CD8-positive, alpha-beta memory T cell (primary cell): ENCODE measurements around the gene TNPO3. TPM values are rescaled to one million over a fixed set of nuclear protein-coding genes. Genes with fewer than 3 reads are reported as not detected.

ENCODE experiments used
- CTCF ChIA-PET: fragments of 350-600 bp; sonication (Branson Sonifier 250); formaldehyde crosslinking; loops from one replicate; lab custom pipeline; 2021; ENCODE audit warnings: antibody characterized with exemption; lab: Charles Lee
- POLR2A ChIA-PET: fragments of 350-600 bp; sonication (Branson Sonifier 250); formaldehyde crosslinking; loops from one replicate; lab custom pipeline; 2021; ENCODE audit warnings: antibody characterized with exemption; lab: Charles Lee
- DNase-seq, 5 donors: peaks; one replicate each; pipeline versions ENCODE4 v3.0.0 to v3.0.0-alpha.2; 2020 to 2022; ENCODE audit warnings: mixed read lengths in 1 of 5
- H3K27ac ChIP-seq: one replicate; pipeline ENCODE4 v1.7.0; 2013; ENCODE audit warnings: low read depth, mild to moderate bottlenecking, low read length, moderate library complexity
- H3K27me3 ChIP-seq: 2 replicates; pipeline ENCODE4 v1.7.0; 2013; ENCODE audit warnings: low read length, mild to moderate bottlenecking; ENCODE audit not compliant: insufficient read depth, poor library complexity, severe bottlenecking
- H3K36me3 ChIP-seq: 2 replicates; pipeline ENCODE4 v1.7.0; 2013; ENCODE audit warnings: mild to moderate bottlenecking, low read length, moderate library complexity; ENCODE audit not compliant: insufficient read depth
- H3K4me1 ChIP-seq: 2 replicates; pipeline ENCODE4 v1.7.0; 2013; ENCODE audit warnings: mild to moderate bottlenecking, low read length, moderate library complexity; ENCODE audit not compliant: insufficient read depth
- H3K4me3 ChIP-seq: 2 replicates; pipeline ENCODE4 v1.7.0; 2013; ENCODE audit warnings: mild to moderate bottlenecking, low read length
- H3K9me3 ChIP-seq: 2 replicates; pipeline ENCODE4 v1.7.0; 2013; ENCODE audit warnings: mild to moderate bottlenecking, low read length
- H3K27ac Mint-ChIP-seq, 8 donors: one replicate each; pipeline ENCODE4 v1.8.0; 2020 to 2021; ENCODE audit warnings: mixed read lengths in 8 of 8, mild to moderate bottlenecking in 6 of 8, inconsistent platforms in 3 of 8, moderate library complexity in 3 of 8
- H3K27me3 Mint-ChIP-seq, 2 donors: one replicate each; pipeline ENCODE4 v1.8.0; 2020 to 2021; ENCODE audit warnings: mixed read lengths in 2 of 2, mild to moderate bottlenecking in 1 of 2, moderate library complexity in 1 of 2
- H3K36me3 Mint-ChIP-seq, 3 donors: one replicate each; pipeline ENCODE4 v1.8.0; 2020 to 2021; ENCODE audit warnings: mixed read lengths in 3 of 3, inconsistent platforms in 1 of 3, mild to moderate bottlenecking in 1 of 3
- H3K4me1 Mint-ChIP-seq, 3 donors: one replicate each; pipeline ENCODE4 v1.8.0; 2020 to 2021; ENCODE audit warnings: mixed read lengths in 3 of 3, inconsistent platforms in 1 of 3, mild to moderate bottlenecking in 1 of 3
- H3K4me3 Mint-ChIP-seq, 7 donors: one replicate each; pipeline ENCODE4 v1.8.0; 2020 to 2021; ENCODE audit warnings: mixed read lengths in 7 of 7, mild to moderate bottlenecking in 6 of 7, moderate library complexity in 4 of 7, inconsistent platforms in 2 of 7
- H3K9me3 Mint-ChIP-seq, 5 donors: one replicate each; pipeline ENCODE4 v1.8.0; 2020 to 2022; ENCODE audit warnings: mixed read lengths in 5 of 5, mild to moderate bottlenecking in 3 of 5, moderate library complexity in 2 of 5, inconsistent platforms in 1 of 5
- polyA plus RNA-seq: library from polyadenylated mRNA; unstranded; fragments of 300-500 nt; fragmentation: Illumina TruSeq; gene quantifications from one replicate; pipeline ENCODE4 v1.2.3, GENCODE V29; 2021
- total RNA-seq, 2 experiments: library from RNA; stranded (reverse); gene quantifications; one replicate each; pipeline ENCODE4 v1.2.3, GENCODE V29; 2021

The TNPO3 gene
- total and polyA plus RNA-seq, 3 experiments from 2014 or later = 43.1 to 82.1 (median 80.5) TPM

- Histone ChIP-seq H3K4me3 (no peak overlapping the region), H3K36me3 (peaks cover 15% of the 10 kb centered on the region), H3K27me3 (no peaks in the 10 kb centered on the region), H3K27ac (no peak overlapping the region), H3K9me3 (no peaks in the 10 kb centered on the region), H3K4me1 (no peaks in the 10 kb centered on the region)
- Mint-ChIP-seq H3K4me1 (no peaks in the 10 kb centered on the region), H3K36me3 (peaks cover 0 to 53% (median 9%) of the 10 kb centered on the region in 3 donors), H3K27me3 (no peaks in the 10 kb centered on the region), H3K4me3 (no peak overlapping the region), H3K9me3 (no peaks in the 10 kb centered on the region), H3K27ac (peak overlapping the region in 4 of 8 donors; percentile 12 to 70 (median 52))
- ChIA-PET POLR2A (no interaction called here), CTCF (no interaction called here)
- no peak for DNase-seq
Measured at GRCh38 chr7:128951296-128951695, 103.6 kb downstream of the TNPO3 start.

GRCh38 chr7:128948976-128949760, 105.7 kb downstream of the TNPO3 start:
- DNase-seq = no peak
- POLR2A ChIA-PET = no interaction called here
- no peaks in the 10 kb centered on the region for H3K9me3 ChIP-seq
- H3K36me3 ChIP-seq = peaks cover 4% of the 10 kb centered on the region
- H3K4me3 ChIP-seq = no peak overlapping the region
- Mint-ChIP-seq H3K9me3 (no peaks in the 10 kb centered on the region), H3K36me3 (peaks cover 0 to 32% (median 7%) of the 10 kb centered on the region in 3 donors), H3K4me3 (no peak overlapping the region), H3K27ac (peak overlapping the region in 3 of 8 donors; percentile 12 to 63 (median 50)), H3K27me3 (no peaks in the 10 kb centered on the region), H3K4me1 (no peaks in the 10 kb centered on the region)
- no peaks in the 10 kb centered on the region for H3K27me3 ChIP-seq
- CTCF ChIA-PET = interaction anchor here (0.6 to 1.5 kb wide), 2 partner anchors 10 to 85 kb away, joined by 3 to 6 read pairs; no protein-coding TSS in a partner anchor
- H3K4me1 ChIP-seq = no peaks in the 10 kb centered on the region
- no peak overlapping the region for H3K27ac ChIP-seq

- Mint-ChIP-seq H3K4me1 (no peaks in the 10 kb centered on the region), H3K27me3 (no peaks in the 10 kb centered on the region), H3K27ac (peak overlapping the region in 2 of 8 donors; percentile 50 to 63), H3K36me3 (peaks cover 0 to 25% (median 7%) of the 10 kb centered on the region in 3 donors), H3K4me3 (no peak overlapping the region), H3K9me3 (no peaks in the 10 kb centered on the region)
- Histone ChIP-seq H3K9me3 (no peaks in the 10 kb centered on the region), H3K36me3 (peaks cover 4% of the 10 kb centered on the region), H3K27ac (no peak overlapping the region), H3K27me3 (no peaks in the 10 kb centered on the region), H3K4me1 (no peaks in the 10 kb centered on the region), H3K4me3 (no peak overlapping the region)
- ChIA-PET POLR2A (no interaction called here), CTCF (interaction anchor here (0.6 to 1.5 kb wide), 2 partner anchors 10 to 84 kb away, joined by 3 to 6 read pairs; no protein-coding TSS in a partner anchor)
- no peak for DNase-seq
Measured at GRCh38 chr7:128948312-128948973, 106.5 kb downstream of the TNPO3 start.

- H3K9me3 Mint-ChIP-seq = no peaks in the 10 kb centered on the region
- no peaks in the 10 kb centered on the region for H3K4me1 Mint-ChIP-seq
- H3K4me1 ChIP-seq = no peaks in the 10 kb centered on the region
- ChIA-PET POLR2A (no interaction called here), CTCF (interaction anchor here (1.1 to 1.5 kb wide), 2 partner anchors 8 to 11 kb away, joined by 3 to 6 read pairs; no protein-coding TSS in a partner anchor)
- no peaks in the 10 kb centered on the region for H3K27me3 ChIP-seq
- H3K36me3 ChIP-seq = peaks cover 3% of the 10 kb centered on the region
- no peak overlapping the region for H3K27ac ChIP-seq
- no peak overlapping the region for H3K4me3 Mint-ChIP-seq
- no peak overlapping the region for H3K4me3 ChIP-seq
- no peaks in the 10 kb centered on the region for H3K9me3 ChIP-seq
- H3K36me3 Mint-ChIP-seq = peaks cover 0 to 19% (median 4%) of the 10 kb centered on the region in 3 donors
- no peak for DNase-seq
- no peak overlapping the region for H3K27ac Mint-ChIP-seq
- no peaks in the 10 kb centered on the region for H3K27me3 Mint-ChIP-seq
Measured at GRCh38 chr7:128947854-128948253, 107.1 kb downstream of the TNPO3 start.

GRCh38 chr7:128946936-128947830, 107.7 kb downstream of the TNPO3 start:
- no peaks in the 10 kb centered on the region for H3K9me3 ChIP-seq
- H3K27me3 ChIP-seq = no peaks in the 10 kb centered on the region
- CTCF ChIA-PET = interaction anchor here (1.1 to 1.5 kb wide), 2 partner anchors 9 to 12 kb away, joined by 3 to 6 read pairs; no protein-coding TSS in a partner anchor
- H3K4me3 ChIP-seq = no peak overlapping the region
- Mint-ChIP-seq H3K36me3 (peaks cover 0 to 12% (median 2%) of the 10 kb centered on the region in 3 donors), H3K27me3 (no peaks in the 10 kb centered on the region), H3K4me3 (no peak overlapping the region), H3K4me1 (no peaks in the 10 kb centered on the region), H3K9me3 (no peaks in the 10 kb centered on the region), H3K27ac (peak overlapping the region in 1 of 8 donors; percentile 80)
- H3K27ac ChIP-seq = no peak overlapping the region
- no peaks in the 10 kb centered on the region for H3K36me3 ChIP-seq
- peak in 1 of 5 donors; percentile 50 for DNase-seq
- POLR2A ChIA-PET = no interaction called here
- H3K4me1 ChIP-seq = no peaks in the 10 kb centered on the region

- no peak for DNase-seq
- H3K36me3 Mint-ChIP-seq = peaks cover 0 to 3% (median 0%) of the 10 kb centered on the region in 3 donors
- H3K4me3 ChIP-seq = no peak overlapping the region
- H3K4me1 Mint-ChIP-seq = peaks cover 7 to 8% (median 7%) of the 10 kb centered on the region in 3 donors
- no peaks in the 10 kb centered on the region for H3K27me3 Mint-ChIP-seq
- ChIA-PET POLR2A (no interaction called here), CTCF (no interaction called here)
- no peaks in the 10 kb centered on the region for H3K36me3 ChIP-seq
- H3K27ac ChIP-seq = no peak overlapping the region
- no peaks in the 10 kb centered on the region for H3K27me3 ChIP-seq
- H3K9me3 Mint-ChIP-seq = no peaks in the 10 kb centered on the region
- H3K9me3 ChIP-seq = no peaks in the 10 kb centered on the region
- H3K4me3 Mint-ChIP-seq = no peak overlapping the region
- no peak overlapping the region for H3K27ac Mint-ChIP-seq
- H3K4me1 ChIP-seq = no peaks in the 10 kb centered on the region
Measured at GRCh38 chr7:128945668-128946366, 109.1 kb downstream of the TNPO3 start.

- no peak overlapping the region for H3K4me3 ChIP-seq
Measured at GRCh38 chr7:128944487-128945236, 110.2 kb downstream of the TNPO3 start.

More at GRCh38 chr7:128944487-128945236, 110.2 kb downstream of the TNPO3 start:
- Mint-ChIP-seq H3K4me3 (peak overlapping the region in 1 of 7 donors; percentile 66), H3K27me3 (no peaks in the 10 kb centered on the region), H3K36me3 (peaks cover 0 to 3% (median 0%) of the 10 kb centered on the region in 3 donors), H3K9me3 (no peaks in the 10 kb centered on the region), H3K27ac (no peak overlapping the region), H3K4me1 (peaks cover 15 to 18% (median 17%) of the 10 kb centered on the region in 3 donors)
- ChIA-PET POLR2A (no interaction called here), CTCF (no interaction called here)
- H3K27me3 ChIP-seq = peaks cover 3% of the 10 kb centered on the region
- H3K27ac ChIP-seq = no peak overlapping the region
- no peak for DNase-seq
- no peaks in the 10 kb centered on the region for H3K36me3 ChIP-seq
- peaks cover 2% of the 10 kb centered on the region for H3K4me1 ChIP-seq
- no peaks in the 10 kb centered on the region for H3K9me3 ChIP-seq
